GM21360 (cell line): Measurements from ENCODE around the gene WDR55.
"Not testable (repeated sequence)": the region's sequence is repeated elsewhere in the genome, so short reads cannot be mapped to it uniquely, and the experiment has no call there.

Source experiments
- ATAC-seq: cut with Tn5 transposase; IDR thresholded peaks from one replicate; pipeline ENCODE4 v1.9.1; 2021; ENCODE audit warnings: mild to moderate bottlenecking, moderate library complexity; ENCODE audit not compliant: unreplicated experiment

Gene WDR55

GRCh38 chr5:140642718-140643117, 22.0 kb upstream of the WDR55 start:
- ATAC-seq = no peak

GRCh38 chr5:140647042-140647419, 17.7 kb upstream of the WDR55 start:
- ATAC-seq = no peak

GRCh38 chr5:140658870-140659269, 5.8 kb upstream of the WDR55 start:
- ATAC-seq = no peak

GRCh38 chr5:140660371-140660770, 4.3 kb upstream of the WDR55 start:
- ATAC-seq = not testable (repeated sequence)

- ATAC-seq = no peak
Measured at GRCh38 chr5:140664030-140664358, 710 bp upstream of the WDR55 start.

DNA sequence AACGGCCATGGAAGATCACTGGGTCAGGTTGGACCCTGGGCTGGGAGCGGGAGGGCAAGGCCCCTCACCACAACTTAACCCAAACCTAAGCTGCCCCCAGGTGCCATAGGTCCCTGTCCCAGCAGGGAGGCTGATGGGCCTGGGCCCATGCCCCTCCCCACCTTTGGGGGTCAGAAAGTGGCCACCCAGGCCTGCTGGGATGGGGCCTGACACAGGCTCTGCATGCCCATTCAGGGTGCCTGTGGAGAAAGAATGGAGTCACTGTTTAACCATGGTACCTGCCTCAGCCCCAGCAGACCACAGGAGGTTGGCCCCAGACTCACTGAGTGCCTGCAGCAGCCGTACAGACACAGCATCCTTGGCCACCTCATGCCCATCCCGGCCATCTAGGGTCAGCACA, 6.3 kb downstream of the WDR55 start:
- not testable (repeated sequence) for ATAC-seq

GRCh38 chr5:140671472-140672125, 6.9 kb downstream of the WDR55 start:
- no peak for ATAC-seq

- no peak for ATAC-seq
Measured at GRCh38 chr5:140672455-140673186, 7.9 kb downstream of the WDR55 start.

DNA sequence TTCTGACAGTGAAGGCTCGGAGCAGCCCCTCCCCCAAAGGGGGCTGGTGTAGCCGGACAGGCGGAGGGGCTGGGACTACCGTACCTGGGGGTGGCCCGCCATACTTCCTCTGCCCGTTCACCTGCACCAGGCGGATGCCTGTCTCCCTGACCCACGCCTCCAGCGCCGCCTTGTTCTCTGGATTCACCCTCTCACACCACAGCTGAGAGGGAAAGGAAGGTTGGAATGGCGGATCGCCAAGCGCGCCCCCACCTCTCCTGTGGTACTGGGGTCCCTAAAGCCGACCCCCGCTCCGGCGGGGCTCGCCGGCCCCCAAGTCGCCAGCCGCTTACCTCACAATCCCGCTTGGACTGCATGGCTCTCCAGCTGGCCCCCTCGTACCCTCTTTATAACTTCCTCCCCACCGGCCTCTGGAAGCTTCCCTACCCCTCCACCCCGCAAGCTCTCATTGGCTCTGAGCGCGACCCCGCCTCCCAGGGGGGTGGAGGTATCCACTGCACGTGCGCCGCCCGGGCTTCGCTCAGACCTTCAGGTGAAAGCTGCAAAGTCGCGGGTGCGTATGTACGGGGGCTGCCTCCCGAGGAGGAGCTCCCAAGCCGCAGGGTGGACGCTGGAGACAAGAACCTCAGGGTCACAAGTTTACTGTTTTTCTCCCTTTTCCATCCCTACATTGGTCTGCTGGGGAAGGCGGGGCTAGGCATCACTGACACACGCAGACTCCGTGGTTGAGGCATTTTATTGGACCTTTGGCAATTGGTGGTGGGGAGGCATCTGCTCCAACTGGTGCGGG, 8.7 kb downstream of the WDR55 start, which contains the start of gene DND1:
Gene DND1 (minus strand): TSS at position 390 of the 790 bp plus-strand sequence. CDS start 34 bp downstream, at position 356.
- no peak for ATAC-seq

- ATAC-seq = no peak
Measured at GRCh38 chr5:140674211-140674610, 9.5 kb downstream of the WDR55 start.

DNA sequence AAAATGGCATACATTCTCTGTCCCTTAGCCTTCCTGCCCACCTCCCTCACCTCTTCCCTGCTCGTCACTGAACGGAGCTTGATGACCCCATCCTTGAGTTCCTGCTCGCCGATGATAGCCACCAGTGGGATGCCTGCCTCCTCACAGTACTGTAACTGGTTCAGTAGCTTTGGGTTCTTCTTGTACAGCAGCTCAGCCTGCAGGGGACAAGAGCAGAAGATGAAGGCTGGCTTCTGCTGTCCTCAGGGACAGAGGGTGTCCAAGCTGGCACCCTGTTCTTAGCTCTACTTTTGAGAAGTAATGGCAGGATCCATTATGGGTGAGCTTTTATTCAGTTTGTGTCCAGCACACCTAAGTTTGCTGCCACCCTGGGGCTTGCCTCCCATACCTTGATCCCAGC, 9.9 kb downstream of the WDR55 start:
- no peak for ATAC-seq

DNA sequence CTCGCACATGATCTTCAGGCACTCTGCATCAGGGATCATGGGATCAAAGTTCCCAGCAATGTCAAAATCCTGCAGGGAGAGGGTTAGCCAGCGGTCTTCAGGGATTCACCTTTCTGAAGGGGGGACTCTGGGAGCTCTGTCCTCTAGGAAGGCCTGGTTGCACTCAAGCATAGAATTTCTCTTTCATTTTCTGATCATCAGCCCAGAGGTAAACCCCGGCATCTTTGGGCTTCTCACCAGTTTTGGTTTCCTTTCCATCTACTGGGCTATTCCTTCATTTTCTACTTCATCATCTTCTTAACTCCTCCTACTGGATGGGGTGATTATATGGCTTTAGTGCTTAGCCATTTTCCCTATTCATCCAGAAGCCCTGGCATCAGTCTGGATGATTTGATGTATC, 13.2 kb downstream of the WDR55 start:
- ATAC-seq = peak; percentile 43

DNA sequence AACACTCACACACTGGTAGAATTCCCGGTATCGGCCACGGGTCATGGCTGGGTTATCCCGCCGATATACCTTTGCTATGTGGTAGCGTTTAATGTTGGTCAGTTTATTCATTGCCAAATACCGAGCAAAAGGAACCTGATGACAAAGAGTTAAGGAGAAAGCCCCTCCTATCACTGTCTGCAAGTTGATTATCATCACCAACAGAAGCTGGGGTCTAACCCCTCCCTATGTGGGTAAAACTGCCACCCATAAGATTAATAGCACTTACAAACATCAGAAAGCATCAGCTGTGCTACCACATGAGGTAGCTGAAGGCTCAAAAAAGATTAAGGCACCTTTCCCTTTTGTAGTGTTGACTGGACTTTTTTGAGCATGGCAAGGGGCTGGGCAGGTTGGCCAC, 14.3 kb downstream of the WDR55 start:
- ATAC-seq = no peak

- no peak for ATAC-seq
Measured at GRCh38 chr5:140690376-140690932, 25.8 kb downstream of the WDR55 start.

DNA sequence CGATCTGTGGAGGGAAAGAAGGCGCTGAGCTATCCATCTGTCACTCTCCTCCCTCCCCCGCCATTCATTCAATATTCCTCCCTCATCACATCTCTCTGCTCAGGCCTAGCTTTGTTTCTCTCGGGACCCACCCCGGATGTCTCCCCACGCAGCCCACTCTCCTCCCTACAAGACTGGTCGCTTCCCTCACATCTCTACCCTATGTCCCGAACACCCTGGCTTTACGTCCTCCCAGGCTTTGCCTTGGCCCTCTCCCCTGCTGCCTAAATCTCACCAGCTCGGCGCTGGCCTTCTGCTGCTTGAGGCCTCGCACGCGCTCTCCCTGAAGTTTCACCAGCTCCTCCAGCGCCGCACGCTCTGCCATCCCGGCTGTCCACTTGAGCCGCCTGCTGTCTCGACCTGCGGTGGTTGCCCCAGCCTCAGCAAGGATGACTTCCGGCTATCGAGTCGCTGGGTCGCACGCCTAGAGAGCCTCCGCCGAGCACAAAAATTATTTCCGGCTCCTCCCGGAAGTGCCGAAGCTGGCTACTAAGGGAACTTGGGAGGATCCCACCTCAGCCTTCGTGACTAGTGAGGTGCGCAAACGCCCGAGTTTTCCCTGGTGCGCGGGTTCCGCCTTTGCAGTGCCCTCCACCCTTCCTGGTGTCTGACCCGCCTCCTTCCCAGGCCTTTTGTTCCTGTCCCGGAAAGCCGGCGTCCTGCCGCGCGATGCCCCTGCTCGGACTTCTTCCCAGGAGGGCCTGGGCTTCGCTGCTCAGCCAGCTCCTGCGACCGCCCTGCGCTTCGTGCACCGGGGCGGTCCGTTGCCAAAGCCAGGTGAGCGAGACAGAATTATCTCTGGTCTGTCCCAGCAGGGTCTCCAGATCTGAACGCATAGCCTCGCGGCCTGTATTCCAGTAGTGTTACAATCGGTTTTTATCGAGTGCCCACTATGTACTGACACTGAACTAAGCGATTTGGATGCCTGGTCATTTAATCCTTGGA, 26.5 kb downstream of the WDR55 start, which contains the start of the genes HARS1 and HARS2:
Gene HARS1 (minus strand): TSS at position 430 of the 984 bp plus-strand sequence. CDS start 66 bp downstream, at position 364.
Gene HARS2 (plus strand): TSS at position 515 of the 984 bp plus-strand sequence. CDS start 194 bp downstream, at position 709.
- ATAC-seq = peak; percentile 96

GRCh38 chr5:140694276-140694675, 29.6 kb downstream of the WDR55 start:
- no peak for ATAC-seq

GRCh38 chr5:140696891-140697492, 32.3 kb downstream of the WDR55 start:
- ATAC-seq = no peak

GRCh38 chr5:140700177-140701144, 35.8 kb downstream of the WDR55 start, which contains the start of gene ZMAT2:
ZMAT2 (plus strand) TSS chr5:140700447; CDS start chr5:140700461, 14 bp downstream.
- peak; percentile 98 for ATAC-seq
